ENCODE measurements around the gene HECTD4.
"Not testable (repeated sequence)": the region's sequence is repeated elsewhere in the genome, so short reads cannot be mapped to it uniquely, and the experiment has no call there.

HECTD4 gene

DNA sequence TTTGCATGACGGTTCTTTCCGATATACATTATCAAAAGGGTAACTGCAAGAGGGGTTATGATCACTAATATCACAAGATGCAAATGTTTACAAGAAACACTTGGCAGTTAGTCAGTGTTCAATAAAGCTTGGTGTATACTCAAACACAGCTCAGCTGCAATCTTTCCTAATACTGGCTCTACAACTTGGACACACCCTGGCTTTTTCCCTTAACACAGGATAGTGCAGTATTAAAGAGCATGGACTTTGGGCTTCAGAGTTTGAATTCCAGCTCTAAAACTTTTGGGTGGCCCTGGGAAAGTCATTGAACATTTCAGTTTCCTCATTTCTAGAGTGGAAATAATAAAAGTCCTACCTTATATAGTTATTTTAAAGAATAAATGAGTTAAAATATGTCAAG is 107.0 kb downstream of the HECTD4 start:
- DNase-seq (ENCODE audit: low spot score): no peak

DNA sequence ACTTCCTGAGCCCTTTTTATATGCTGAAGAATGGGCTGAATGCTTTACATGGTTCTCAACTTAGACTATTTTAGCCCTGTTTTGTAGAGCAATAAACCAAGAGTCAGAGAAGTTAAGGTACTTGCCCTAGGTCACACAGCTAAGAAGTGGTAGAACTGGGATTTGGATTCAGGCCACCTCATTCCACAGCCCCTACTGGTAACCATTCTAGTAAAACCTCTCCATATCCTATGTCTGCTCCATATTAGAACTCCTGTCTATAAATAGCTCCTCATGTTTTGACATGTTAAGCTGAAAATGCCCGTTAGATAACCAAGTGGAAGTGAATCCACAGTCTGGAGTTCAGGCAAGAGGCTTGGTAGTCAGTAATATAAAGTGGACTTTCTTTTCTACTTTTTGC is 111.6 kb downstream of the HECTD4 start:
- no peak for DNase-seq (ENCODE audit: low spot score)

DNA sequence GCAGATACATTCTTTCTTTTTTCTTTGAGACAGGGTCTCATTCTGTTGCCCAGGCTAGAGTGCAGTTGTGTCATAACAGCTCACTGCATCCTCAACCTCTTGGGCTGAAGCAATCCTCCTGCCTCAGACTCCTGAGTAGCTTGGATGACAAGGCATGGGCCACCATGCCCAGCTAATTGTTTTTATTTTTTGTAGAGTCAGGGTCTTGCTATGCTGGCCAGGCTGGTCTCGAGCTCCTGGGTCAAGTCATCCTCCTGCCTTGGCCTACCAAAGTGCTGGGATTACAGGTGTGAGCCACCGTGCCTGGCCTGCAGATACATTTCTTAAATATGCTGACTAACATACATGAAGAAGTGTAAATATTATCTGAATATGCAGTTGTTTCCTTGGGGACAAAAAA is 115.8 kb downstream of the HECTD4 start:
- no peak for DNase-seq (ENCODE audit: low spot score)

DNA sequence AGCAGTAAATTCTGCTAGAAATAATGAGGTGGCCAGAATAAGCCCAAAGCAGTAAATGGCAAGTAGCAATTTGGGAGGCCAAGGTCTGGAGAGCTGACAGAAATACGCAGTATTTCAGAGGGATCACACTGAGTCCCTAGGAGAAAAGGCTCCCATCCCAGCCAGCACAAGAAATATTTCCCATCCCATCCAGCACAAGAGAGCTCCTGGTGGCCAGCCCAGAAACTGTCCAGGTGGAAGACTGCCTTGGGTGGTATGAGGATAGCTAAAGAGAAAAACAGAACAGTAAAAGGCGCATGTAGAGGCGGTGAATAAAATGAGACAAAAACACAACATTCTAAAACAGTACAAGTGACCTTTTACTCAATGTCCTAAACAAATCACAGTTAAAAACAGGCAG is 120.7 kb downstream of the HECTD4 start:
- DNase-seq (ENCODE audit: low spot score): no peak

DNA sequence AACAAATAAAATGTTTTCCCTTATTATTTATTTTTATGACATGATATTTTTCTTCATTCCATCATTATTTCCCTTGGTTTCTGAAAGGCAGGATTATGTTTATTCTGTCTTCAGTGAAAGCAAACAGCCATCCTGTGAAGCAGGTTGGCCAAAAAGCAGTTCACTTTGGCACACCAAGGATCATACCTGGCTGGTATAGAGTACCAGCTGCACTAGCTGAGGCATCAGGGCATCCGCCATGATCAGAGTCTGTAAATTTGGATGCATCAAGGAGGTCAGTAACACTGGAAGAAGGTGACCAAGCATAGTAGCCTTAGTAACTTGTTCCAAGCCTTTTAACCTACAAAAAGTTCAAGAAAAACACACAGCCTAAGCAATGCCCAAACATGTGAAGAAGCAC is 123.3 kb downstream of the HECTD4 start:
- DNase-seq (ENCODE audit: low spot score): no peak

DNA sequence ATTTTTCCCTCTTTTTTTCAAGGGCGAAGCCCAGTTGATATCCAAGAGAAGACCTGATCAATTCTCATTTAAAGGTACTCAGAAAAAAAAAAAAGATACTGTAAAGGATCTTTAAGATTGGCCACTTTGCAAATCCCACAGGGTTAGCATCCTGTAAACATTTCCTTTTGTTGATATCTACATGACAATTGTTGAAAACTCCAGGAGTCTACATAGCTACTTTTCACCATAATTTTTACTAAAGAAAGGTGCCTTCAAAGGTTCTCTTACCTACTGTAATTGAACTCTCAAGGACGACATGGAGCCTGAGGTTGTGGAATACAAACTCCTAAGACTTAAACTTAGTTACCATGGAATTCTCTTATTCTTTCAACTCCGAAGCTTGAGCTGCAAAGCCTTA is 125.5 kb downstream of the HECTD4 start:
- no peak for DNase-seq (ENCODE audit: low spot score)

DNA sequence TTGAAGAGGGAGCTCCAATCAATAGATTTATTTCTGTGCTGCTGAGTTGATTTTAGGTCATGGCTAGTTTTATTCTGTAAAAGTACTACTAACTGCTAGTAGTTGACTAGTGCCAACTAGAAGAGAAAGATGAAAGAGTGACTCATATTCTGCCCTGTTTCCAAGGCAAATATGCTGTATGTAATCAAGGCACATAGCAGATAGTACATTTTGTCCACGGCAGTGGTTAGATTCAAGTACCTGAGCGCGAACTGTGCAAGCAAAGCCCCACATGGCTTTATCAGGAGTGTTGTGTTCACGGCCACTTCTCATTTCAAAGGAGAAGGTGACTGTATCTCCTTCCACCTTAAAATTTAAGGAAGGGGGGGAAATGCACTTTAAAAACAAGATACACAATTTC is 130.0 kb downstream of the HECTD4 start:
- DNase-seq (ENCODE audit: low spot score): no peak

DNA sequence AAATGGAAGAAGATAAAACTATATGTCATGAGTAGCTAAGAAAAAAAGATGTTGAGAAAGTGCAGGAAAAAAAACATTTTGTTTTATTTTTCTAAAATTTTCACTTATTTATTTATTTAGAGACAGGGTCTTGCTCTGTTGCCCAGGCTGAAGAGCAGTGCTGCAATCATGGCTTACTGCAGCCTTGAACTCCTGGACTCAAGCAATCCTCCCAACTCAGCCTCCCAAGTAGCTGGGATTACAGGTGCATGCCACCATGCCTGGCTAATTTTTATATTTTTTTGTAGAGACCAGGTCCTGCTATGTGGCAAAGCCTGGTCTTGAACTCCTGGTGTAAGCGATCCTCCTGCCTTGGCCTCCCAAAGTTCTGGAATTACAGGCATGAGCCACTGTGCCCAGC is 137.3 kb downstream of the HECTD4 start:
- not testable (repeated sequence) for DNase-seq (ENCODE audit: low spot score)

DNA sequence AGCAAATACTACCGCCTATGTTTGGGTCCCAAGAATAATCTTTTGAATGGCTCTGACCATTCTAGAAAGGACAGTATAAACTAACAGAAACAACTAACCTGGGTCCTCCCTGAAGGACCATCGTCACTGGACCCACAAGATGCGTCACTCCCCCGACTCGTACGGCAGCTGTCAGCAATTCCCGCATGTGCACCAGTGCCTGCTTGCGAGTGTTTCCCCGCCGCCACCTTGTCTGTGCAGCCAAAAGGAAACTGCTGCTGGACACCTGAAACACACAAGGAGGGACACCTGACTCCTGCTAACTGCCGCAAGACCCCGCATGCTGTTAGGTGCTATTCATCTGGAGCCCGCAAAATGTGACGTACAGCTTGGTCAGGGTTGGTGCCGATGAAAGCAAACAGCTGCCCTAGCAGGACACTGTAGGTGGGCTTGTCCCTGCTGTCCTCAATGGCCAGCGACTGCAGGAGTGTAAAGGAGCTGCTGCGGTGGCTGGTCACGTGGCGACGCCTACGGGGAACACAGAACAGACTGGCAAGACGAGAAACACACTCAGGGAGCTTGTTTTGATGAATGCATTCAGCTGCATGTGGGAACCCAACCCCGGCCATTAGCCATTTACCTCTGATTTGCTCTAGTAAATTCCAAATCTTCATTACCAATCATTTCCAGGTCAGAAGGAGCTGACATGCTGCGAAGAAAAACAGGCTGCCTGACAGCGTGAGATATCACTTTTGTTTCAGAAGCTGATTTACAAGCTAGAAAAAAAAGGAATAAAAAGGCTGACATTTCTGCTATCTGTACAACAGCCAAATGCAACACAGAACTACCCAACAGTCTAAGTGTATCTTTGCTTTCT is 138.7 kb downstream of the HECTD4 start:
- peak; percentile 34 for DNase-seq (ENCODE audit: low spot score)

DNA sequence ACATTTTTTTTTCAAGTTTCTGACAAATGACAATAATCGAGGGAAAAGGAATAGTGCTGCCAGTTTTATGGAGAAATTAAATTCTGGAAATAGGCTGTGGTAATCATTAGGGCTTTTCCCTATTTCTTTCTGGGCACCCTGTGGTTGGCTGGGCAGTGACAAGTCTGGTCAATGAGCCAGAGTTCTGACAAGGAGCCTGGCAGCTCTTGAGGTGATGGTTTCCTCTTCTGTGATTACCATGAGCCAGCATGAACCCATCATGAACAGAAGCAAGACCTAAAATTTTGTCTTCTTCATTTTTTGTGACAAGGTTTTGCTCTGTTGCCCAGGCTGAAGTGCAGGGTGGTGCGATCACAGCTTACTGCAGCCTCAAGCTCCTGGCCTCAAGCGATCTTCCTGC is 141.1 kb downstream of the HECTD4 start:
- no peak for DNase-seq (ENCODE audit: low spot score)

DNA sequence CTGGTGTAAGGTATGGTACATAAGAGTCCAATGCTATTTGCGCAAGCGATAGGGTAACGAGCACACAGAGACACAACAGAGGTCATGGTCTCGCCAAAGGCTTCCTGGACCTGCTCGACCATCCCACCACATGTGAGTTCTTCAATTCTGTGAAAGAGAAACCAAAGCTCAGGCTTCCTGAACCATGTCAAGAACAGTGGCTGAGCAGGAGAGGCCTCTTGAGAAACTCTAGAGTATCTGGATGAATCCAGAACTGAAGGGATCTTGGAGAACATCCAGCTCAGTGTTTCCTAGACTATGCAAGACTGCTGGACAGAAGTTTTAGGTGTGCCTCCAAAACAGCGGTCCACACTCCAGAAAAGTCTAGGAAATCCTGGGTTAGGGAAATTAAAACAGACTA is 142.3 kb downstream of the HECTD4 start:
- DNase-seq (ENCODE audit: low spot score): no peak

DNA sequence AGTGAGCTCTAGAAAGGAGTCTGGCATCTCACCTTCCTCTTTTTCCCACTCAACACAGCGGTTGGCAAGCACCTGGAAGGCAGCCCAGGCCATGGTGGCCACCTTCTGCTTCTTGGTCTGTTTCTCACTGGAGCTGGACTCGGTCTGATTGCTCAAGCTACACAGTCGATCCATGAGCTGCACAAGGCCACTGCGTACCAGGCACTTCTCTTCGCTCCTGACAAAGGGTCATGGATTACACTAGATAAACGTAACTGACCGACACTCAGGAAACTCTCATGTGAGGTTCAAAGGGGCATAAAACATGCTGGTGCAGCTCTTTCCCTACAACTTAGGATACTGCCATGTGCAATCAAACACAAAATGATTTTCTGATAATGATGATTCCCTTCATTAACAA is 143.2 kb downstream of the HECTD4 start:
- DNase-seq (ENCODE audit: low spot score): no peak

DNA sequence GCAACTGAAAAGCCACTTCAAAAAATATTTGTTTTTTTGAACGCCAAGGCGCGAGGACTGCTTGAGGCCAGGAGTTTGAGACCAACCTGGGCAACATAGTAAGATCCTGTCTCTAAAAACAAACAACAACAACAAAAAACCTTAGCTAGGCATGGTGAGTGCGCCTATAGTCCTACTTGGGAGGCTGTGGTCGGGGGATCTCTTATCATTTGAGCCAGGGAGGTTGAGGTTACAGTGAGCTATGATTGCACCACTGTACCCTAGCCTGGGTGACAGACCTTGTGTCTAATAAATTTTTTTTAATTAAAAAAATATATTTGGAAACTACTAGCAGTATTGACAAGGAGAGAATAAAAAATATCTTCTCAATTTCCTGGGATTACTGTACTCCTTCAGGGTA is 143.8 kb downstream of the HECTD4 start:
- DNase-seq (ENCODE audit: low spot score): no peak

DNA sequence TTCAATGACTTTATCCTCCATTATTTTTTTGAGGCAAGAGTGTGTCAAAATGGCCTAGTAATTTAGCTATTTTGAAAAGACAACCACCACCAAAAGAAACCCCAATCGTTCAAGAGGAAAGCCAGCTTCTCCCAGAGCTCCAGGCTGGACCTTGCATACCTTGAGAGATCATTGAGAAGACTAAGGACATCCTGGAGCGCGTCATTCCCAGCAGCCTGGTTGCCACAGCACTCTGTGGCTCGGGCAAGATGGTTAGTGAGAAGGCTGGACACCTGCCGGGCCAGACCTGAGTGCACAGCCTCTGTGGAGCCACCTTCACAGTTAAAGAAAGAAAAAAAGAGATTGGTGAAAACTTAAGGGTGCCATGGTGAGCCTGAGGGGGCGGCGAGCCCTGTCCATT is 145.4 kb downstream of the HECTD4 start:
- no peak for DNase-seq (ENCODE audit: low spot score)

DNA sequence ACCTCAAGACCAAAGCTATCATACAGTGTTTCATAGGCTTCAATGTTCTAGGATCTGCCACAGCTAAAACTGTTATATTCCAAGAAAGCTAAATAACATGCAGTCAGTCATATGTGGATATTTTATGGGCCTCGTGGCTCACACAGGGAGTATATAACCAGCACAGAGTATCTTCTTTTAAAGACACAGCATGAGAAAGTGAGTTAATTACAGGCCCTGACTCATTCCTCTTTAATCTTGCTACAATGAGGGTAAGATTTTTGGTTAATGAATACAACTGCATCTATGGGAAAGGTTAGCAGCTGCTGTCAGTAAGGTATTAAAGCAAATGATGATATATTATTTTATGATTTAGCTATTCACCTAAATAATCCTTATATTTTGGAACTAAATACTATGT is 145.8 kb downstream of the HECTD4 start:
- no peak for DNase-seq (ENCODE audit: low spot score)

DNA sequence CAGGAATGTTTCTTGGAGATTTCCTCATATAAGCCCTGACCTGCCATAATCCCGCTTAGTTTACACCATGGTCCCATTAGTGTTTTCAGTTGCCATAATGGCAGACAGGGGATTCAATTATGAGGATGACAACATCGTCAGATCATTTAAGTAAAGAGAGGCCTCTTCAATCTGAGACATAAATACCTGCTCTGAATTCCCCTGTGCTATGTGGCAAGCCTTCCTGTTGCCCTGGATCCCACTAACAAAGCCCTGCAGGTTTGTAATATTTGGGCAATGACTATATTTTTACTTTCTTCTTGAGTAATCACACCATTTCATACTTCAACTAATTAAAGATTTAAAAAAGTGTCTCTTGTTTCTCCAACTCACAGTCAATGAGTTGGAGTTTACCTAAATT is 147.9 kb downstream of the HECTD4 start:
- DNase-seq (ENCODE audit: low spot score): no peak

DNA sequence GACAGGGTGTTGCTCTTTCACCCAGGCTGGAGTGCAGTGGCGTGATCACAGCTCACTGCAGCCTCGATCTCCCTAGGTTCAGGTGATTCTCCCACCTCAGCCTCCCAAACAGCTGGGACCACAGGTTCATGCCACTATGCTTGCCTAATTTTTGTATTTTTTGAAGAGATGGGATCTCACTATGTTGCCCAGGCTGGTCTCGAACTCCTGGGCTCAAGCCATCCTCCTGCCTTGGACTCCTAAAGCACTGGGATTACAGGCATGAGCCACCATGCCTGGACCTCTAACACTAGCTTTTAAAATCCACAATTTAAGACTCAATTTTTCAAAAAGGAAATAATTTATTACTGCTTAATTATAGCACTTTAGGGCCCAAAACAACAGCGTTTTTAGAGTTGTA is 149.0 kb downstream of the HECTD4 start:
- no peak for DNase-seq (ENCODE audit: low spot score)

DNA sequence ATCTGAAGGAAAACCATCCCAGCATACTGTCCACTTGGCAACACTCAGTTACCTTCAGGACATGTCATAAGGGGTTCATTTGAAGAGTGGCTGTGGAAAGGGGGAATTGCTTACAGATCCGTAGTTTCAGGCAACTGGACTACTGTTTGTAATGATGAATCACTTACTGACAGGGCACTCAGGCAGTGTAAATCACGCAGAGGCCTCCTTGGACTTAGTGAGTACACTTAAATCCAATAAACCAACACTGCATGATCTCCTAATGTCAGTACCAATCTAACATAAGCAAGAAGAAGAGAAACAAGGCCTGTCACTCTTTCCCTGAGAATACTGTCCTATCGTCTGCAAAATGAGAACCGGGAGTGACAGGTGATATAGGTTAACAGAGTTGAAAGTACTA is 152.1 kb downstream of the HECTD4 start:
- peak; percentile 65 for DNase-seq (ENCODE audit: low spot score)

DNA sequence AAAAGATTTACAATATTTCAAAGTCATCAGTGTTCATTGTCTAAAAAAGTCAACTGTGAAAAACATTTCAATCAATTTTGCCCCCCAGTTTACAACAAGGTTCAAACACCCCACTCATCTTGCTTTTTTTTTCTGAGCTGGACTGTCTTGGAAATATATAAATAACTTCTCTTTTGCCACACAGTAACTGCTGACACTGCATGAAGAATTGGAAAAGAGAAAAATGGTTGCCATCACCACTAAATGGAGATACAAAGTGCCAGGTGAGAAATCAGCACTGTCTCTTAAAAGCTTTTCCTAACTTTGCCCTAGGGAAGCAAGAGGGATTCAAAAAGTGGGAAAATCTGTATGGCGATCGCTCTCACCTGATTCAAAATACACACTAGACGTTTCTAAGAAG is 155.5 kb downstream of the HECTD4 start:
- DNase-seq (ENCODE audit: low spot score): no peak

DNA sequence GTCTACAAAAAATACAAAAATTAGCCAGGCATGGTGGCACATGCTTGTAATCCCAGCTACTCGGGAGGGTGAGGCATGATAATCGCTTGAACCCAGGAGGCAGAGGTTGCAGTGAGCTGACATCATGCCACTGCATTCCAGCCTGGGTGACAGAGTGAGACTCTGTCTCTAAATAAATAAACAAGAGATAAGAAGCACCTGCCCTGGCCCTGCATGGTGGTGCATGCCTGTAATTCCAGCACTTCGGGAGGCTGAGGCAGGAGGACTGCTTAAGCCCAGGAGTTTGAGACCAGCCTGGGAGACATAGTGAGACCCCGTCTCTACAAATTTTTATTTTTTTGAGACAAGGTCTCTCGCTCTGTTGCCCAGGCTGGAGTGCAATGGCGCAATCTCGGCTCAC is 161.6 kb downstream of the HECTD4 start:
- DNase-seq (ENCODE audit: low spot score): not testable (repeated sequence)

DNA sequence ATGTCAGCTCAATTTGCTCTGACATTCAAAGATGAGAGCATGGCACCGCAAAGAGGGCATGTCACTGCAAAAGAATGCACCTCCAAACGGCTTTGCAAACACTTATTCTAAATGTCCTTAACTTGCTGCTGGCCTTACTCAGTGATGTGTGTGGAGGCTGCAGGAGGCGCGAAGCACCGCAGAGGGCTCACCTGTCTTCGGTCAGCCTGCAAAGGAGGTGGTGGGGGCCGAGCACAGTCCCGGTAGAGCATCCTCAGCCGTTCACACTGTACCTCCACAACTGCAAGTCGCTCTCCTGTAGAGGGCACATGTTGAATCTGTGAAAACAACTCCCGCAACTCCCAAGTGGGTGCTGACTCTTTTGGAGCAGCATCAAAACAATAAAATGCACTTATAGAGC is 163.0 kb downstream of the HECTD4 start:
- no peak for DNase-seq (ENCODE audit: low spot score)

DNA sequence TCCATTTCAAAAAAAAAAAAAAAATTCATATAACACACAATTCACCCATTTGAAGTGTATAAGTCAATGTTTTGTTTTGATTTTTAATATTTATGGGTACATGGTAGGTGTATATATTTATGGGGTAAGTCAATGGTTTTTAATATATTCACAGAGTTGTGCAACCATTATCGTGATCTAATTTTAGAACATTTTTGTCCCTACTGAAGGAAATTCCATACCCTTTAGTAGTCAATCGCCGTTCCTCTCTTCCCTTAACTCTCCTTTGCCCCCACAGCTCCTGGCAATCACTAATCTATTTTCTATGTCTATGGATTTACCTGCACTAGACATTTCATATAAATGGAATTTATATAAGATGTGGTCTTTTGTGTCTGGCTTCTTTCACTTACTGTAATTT is 164.1 kb downstream of the HECTD4 start:
- DNase-seq (ENCODE audit: low spot score): no peak

DNA sequence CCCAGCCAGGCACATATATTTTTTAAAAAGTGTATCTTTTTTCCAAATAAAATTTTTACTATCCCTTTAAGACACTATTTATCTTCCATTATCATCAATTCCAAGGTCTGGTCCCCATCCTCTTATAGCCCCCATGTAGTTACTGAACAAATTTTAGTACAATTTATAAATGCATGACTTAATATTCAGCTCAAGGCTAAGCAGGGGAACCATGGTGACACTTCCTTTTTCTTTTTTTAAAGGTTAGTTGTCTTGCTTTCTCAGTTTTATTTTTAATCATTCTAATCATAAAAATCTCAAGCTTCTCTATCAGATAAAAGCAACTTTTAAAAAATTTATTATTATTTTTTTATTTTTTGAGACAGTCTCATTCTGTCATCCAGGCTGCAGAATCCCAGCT is 164.6 kb downstream of the HECTD4 start:
- DNase-seq (ENCODE audit: low spot score): no peak

DNA sequence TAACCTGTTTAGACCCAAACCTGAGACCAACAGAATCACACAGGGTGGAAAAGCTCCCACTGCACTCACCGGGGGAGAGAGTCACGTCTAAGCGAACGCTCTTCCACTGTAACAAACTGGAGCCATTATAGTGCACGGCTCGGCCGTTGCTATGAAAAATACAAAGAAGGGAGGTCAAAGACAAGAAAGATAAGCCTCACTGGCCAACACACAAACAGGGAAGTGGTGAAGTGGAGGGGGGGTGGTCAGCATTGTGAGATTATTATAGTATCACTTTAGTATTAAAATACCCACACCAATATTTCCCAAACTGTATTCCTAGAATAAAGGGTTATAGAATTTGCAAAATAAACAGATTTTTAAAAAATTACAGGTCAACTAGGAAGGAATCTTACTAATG is 166.0 kb downstream of the HECTD4 start:
- no peak for DNase-seq (ENCODE audit: low spot score)
